ENCODE results near the gene TRABD2B. TPM values are rescaled to one million over a fixed set of nuclear protein-coding genes. Genes with fewer than 3 reads are reported as not detected.

Gene TRABD2B
- total RNA-seq, 1 donor from 2014 or later = not detected

- H3K4me1 Mint-ChIP-seq (ENCODE audit: unreplicated experiment) = no peaks in the 10 kb centered on the region
- H3K4me3 Mint-ChIP-seq (ENCODE audit: unreplicated experiment) = no peak overlapping the region
- TF ChIP-seq CTCF (IDR thresholded peaks at IDR 0.05) = no peak
- H3K27me3 Mint-ChIP-seq (ENCODE audit: unreplicated experiment) = peaks cover 43% of the 10 kb centered on the region
- no peak overlapping the region for H3K27ac Mint-ChIP-seq (ENCODE audit: unreplicated experiment)
- no peaks in the 10 kb centered on the region for H3K36me3 Mint-ChIP-seq (ENCODE audit: unreplicated experiment)
- no peak for DNase-seq (ENCODE audit: extremely low spot score, unreplicated experiment)
- H3K9me3 Mint-ChIP-seq (ENCODE audit: unreplicated experiment) = peaks cover 6% of the 10 kb centered on the region
Measured at GRCh38 chr1:47742890-47743760, 254.1 kb downstream of the TRABD2B start.

GRCh38 chr1:47738560-47739182, 258.5 kb downstream of the TRABD2B start:
- Mint-ChIP-seq H3K36me3 (ENCODE audit: unreplicated experiment) (no peaks in the 10 kb centered on the region), H3K9me3 (ENCODE audit: unreplicated experiment) (peaks cover 6% of the 10 kb centered on the region), H3K27ac (ENCODE audit: unreplicated experiment) (no peak overlapping the region), H3K27me3 (ENCODE audit: unreplicated experiment) (peaks cover 61% of the 10 kb centered on the region), H3K4me3 (ENCODE audit: unreplicated experiment) (no peak overlapping the region), H3K4me1 (ENCODE audit: unreplicated experiment) (no peaks in the 10 kb centered on the region)
- TF ChIP-seq CTCF (IDR thresholded peaks at IDR 0.05) = peak; percentile 75
- no peak for DNase-seq (ENCODE audit: extremely low spot score, unreplicated experiment)

GRCh38 chr1:47732489-47732888, 264.7 kb downstream of the TRABD2B start:
- H3K27ac Mint-ChIP-seq (ENCODE audit: unreplicated experiment) = no peak overlapping the region
- H3K4me3 Mint-ChIP-seq (ENCODE audit: unreplicated experiment) = no peak overlapping the region
- H3K4me1 Mint-ChIP-seq (ENCODE audit: unreplicated experiment) = no peaks in the 10 kb centered on the region
- H3K27me3 Mint-ChIP-seq (ENCODE audit: unreplicated experiment) = peaks cover 65% of the 10 kb centered on the region
- no peak for TF ChIP-seq CTCF (IDR thresholded peaks at IDR 0.05)
- no peaks in the 10 kb centered on the region for H3K9me3 Mint-ChIP-seq (ENCODE audit: unreplicated experiment)
- DNase-seq (ENCODE audit: extremely low spot score, unreplicated experiment) = no peak
- H3K36me3 Mint-ChIP-seq (ENCODE audit: unreplicated experiment) = no peaks in the 10 kb centered on the region

- no peak for TF ChIP-seq CTCF (IDR thresholded peaks at IDR 0.05)
Measured at GRCh38 chr1:47731730-47732129, 265.5 kb downstream of the TRABD2B start.

GRCh38 chr1:47729685-47730084, 267.5 kb downstream of the TRABD2B start:
- Mint-ChIP-seq H3K27me3 (ENCODE audit: unreplicated experiment) (peaks cover 57% of the 10 kb centered on the region), H3K4me3 (ENCODE audit: unreplicated experiment) (no peak overlapping the region), H3K27ac (ENCODE audit: unreplicated experiment) (no peak overlapping the region), H3K4me1 (ENCODE audit: unreplicated experiment) (peaks cover 9% of the 10 kb centered on the region), H3K9me3 (ENCODE audit: unreplicated experiment) (no peaks in the 10 kb centered on the region), H3K36me3 (ENCODE audit: unreplicated experiment) (no peaks in the 10 kb centered on the region)
- no peak for DNase-seq (ENCODE audit: extremely low spot score, unreplicated experiment)
- no peak for TF ChIP-seq CTCF (IDR thresholded peaks at IDR 0.05)

More at GRCh38 chr1:47731730-47732129, 265.5 kb downstream of the TRABD2B start:
- no peak for DNase-seq (ENCODE audit: extremely low spot score, unreplicated experiment)
- no peak overlapping the region for H3K27ac Mint-ChIP-seq (ENCODE audit: unreplicated experiment)
- H3K27me3 Mint-ChIP-seq (ENCODE audit: unreplicated experiment) = peaks cover 64% of the 10 kb centered on the region
- H3K9me3 Mint-ChIP-seq (ENCODE audit: unreplicated experiment) = no peaks in the 10 kb centered on the region
- no peak overlapping the region for H3K4me3 Mint-ChIP-seq (ENCODE audit: unreplicated experiment)
- H3K36me3 Mint-ChIP-seq (ENCODE audit: unreplicated experiment) = no peaks in the 10 kb centered on the region
- H3K4me1 Mint-ChIP-seq (ENCODE audit: unreplicated experiment) = no peaks in the 10 kb centered on the region

Measured in osteocyte (in vitro differentiated cells).